HG02571 (cell line): ENCODE measurements around the gene PLEKHA6.

Source experiments
- ATAC-seq: cut with Tn5 transposase; IDR thresholded peaks from one replicate; pipeline ENCODE4 v1.9.1; 2021; ENCODE audit warnings: mild to moderate bottlenecking, moderate library complexity; ENCODE audit not compliant: unreplicated experiment

PLEKHA6 gene

DNA sequence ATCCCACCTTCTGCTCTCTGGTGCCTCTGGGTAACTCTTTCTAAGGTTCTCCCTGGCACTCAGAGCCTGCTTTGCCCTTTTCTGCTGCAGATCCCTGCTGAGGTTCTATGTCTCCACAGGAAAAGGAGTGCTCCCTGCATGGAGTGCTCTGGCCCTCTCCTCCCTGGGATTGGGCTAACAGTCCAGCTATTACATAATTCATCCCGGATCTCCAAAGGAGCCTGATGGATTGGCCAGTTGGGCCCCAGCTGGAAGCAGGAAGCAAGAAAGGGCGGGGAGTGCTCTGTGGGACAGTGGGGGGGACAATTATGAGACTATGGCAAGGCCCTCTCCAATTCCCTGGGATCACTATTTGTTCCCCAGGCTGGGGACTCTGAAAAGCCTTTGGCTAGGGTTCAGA is 94.1 kb downstream of the PLEKHA6 start:
- ATAC-seq = no peak

DNA sequence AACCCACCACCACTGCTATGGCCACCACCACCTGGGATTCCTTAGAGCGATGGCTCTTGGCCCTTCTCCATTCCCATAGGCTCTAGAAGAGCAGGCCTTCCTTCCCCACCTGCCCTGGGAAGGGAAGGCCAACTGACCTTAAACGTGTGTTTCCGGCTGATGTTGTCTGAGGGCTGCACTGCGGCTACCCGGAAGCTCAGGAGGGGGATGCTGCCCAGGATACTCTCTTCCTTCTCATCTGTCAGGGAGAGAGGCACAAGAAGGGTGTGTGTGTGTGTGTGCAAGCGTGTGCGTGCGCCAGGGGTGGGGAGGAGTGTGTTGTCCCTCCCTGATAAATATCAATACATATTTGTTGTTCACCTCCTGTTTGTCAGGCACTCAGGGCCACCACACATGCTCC is 94.9 kb downstream of the PLEKHA6 start:
- no peak for ATAC-seq

DNA sequence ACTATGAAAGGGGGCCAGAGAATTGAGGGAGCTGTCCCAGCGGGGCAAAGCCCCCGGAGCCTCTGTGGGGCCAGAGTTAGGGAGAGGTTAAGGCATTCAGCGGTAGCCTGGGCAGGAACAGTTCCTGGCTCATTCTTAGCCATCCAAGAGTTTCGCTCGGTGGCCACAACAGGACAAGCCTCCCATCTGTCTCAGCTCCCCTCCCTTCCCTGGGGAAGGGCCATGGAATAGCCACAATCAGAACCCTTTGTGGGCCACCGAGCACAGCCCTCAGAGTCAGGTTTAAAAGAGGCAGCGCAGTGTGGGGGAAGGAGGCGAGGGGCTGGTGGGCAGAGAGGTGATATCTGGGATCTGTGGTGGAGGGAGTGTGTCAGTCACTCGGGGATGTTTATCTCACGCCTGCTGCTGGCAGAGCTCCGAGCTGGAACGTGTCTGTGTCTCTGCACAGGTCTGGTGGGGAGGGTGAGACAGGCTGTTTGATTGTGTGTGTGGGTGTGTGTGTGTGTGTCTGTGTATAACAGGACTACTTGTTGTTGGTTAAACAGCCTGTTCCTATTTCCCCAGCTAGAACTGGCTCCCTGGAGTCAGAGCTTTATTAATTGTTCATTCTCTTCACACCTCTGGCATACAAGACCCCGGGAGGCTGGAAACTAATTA is 96.3 kb downstream of the PLEKHA6 start:
- ATAC-seq = no peak

DNA sequence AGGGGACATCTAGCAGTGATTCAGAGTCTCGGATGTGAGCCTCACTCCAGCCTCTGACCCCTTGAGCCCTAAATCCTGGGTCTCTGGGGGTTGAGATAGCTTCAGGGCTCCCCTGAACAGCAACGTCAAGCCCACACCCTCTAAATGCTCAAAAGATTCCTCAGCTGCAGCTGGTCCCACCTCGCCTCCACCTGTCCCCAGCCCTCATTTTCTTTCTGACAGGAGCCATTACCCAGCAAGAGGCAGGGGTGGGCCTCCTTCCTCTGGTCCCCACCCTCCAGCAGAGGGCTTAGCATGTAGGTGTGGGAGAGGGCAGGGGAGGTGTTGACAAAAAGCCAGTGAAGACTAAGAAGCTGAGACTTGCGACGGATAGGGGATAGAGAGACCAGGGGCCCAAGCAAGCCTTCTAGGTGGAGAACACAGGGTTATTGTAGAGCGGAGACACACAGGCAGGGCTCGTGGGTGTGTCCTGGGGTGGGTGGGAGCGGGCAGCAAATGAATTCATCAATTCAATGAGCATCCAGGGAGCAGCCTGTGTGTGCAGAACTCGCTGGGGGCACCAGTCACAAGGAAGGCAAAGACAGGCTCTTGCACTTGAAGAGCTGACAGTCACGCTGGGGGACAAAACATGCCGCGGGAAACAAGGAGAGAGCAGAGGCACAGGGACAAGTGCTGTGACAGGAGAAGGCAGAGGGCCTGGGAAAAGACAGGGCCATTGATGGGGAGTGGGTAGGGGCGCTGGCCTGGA is 97.0 kb downstream of the PLEKHA6 start:
- no peak for ATAC-seq

DNA sequence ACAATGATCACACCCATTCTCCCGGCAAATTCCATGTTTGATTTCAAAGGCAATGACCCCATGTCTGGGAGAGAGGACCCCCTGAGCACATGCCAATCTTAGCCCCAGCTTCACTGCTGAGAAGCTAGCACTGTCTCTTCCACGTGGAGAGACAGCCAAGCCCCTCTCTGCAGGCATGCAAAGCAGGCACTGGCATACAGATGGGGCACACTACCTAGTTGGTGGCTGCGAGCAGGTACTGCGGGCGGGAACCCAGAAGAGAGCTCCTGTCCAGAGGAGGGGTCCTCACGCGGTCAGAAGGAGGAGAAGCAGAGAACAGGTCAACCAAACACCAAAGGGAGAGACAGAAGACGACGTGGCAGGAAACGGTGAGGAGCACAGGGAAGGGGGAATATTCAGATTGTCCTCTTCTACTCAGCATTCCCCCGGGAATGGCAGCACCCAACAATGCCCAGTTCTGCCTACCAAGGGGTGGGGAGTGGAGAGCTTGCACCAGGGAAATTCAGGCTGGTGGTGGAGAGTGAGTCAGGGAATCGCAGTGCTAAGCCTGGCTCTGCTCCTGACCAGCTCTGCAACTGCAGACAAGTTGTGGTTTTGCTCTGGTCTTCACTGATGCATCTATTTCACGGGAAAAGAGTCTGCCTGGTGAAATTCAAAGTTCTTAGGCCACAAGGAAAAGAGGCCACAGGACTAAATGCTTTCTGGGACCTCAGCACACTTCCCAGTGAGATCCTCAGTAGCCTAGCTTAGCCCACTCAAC is 97.8 kb downstream of the PLEKHA6 start:
- ATAC-seq = no peak

DNA sequence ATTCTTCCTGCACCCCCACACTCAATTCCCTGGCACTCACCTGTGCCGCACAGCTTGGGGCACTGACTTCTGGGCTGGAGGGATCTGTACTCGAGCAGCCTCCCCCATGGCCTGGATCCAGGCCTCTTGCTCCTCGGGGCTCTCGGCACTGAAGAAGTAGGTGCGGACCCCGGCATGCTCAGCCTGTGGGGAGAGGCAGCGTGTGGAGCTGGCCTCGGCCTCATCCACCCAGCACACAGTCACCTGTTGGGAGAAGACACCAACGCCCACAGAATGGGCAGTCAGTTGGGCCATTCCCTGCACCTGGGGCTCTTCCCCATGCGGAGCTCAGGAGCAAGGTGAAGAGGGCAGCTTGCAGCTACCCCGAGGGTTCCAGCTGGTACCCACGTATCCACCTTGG is 98.5 kb downstream of the PLEKHA6 start:
- no peak for ATAC-seq

DNA sequence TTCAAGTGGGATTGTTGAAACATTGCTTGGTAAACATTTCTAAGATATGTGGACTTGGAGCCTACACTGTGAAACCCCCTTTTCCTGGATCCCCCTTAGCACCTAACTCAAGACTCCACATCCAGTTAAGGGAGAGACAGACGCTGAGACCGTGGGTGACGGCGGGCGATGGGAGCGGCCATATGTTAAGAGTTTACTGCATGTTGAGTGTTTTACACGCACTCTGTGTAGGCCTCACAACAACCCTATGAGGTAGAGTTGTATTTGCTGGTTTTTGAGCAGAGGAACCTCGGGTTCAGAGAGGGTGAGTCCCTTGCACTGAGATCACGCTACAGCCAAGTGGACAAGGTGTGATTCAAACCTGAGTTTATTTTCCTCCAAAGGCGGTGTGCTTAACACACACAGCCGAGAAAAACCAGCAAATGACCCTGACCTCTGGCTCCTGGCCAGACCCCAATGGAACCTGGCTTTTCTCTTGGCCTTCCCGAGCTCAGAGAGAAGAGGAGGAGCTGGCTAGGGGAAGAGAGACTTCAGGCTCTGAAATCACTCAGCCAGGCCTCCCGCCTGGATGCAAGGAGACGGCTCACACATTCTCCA is 99.0 kb downstream of the PLEKHA6 start:
- ATAC-seq = no peak

DNA sequence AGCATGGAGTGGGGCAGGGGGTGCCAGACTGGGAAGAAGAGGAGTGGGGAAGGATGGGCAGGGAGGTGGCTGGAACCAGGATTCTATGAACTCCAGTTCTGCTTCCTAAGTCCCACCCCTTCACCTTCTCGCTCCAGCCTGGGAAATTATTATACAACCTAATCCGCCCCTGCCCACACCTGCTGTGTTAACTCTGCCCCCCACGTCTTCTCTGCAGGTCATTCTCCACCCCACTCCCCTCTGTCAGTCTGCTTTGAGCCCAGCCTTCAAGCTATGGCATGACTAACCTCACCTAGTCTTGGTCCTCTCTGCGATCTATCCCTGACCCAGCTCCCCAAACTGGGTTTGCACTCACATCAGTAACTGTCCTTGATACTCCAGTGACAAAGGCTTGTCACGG is 99.9 kb downstream of the PLEKHA6 start:
- no peak for ATAC-seq

DNA sequence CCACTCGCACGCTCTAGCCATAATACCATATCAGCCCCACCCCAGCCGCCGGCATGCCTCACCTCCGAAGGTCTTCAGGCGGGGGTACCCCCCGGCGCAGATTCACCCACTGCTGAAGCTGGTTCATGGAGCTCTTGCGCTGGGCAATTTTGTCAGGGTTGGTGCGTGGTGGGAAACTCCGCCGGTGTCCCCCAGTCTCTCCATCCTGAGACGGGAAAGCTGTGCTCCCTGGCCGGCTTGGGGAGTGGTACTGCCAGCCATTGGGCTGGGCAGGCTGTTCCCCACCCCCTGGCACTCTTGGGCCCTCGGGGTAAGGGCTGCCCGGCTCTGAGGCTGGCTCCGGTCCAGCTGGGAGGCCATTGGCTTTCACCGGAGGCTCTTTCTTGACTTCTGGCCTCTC is 100.5 kb downstream of the PLEKHA6 start:
- no peak for ATAC-seq

DNA sequence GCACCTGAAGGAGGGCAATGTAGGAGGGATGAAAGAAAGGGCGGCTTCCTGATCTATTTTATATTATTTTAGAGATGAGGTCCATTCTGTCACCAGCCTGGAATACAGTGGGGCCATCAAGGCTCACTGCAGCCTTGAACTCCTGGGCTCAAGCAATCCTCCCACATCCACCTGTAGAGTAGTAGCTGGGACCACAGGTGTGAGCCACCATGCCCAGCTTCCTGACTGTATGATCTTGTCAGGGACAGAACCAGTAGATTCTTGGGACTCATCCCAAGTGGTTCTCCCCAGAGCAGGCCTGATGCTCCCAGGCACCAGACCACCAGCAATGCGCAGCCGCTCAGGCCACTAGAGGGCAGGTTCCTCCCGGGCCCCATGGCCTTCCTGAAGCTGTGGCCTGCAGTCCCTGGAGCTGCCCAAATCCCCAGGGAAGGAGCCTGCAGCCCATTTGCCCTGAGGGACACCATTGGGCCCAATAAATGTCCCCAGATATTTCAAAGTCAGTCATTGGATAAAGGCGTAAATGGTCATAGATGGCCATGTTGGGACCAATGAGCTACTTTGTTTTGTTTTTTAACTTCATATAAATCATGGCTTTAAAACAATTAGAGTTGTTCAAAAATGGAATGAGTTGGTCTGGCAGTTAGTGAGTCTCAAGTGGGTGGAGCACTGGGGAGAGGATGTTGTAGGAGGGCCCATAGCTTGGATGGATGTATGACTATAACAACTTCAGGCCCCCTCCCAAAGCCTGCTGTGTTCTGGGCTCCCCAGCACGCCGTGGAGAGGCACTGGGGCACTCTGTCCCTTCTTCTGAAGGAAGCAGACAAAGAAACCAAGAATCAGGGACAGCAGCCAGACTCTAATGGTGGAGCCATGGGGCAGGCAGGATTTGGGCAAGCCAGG is 101.3 kb downstream of the PLEKHA6 start:
- no peak for ATAC-seq

DNA sequence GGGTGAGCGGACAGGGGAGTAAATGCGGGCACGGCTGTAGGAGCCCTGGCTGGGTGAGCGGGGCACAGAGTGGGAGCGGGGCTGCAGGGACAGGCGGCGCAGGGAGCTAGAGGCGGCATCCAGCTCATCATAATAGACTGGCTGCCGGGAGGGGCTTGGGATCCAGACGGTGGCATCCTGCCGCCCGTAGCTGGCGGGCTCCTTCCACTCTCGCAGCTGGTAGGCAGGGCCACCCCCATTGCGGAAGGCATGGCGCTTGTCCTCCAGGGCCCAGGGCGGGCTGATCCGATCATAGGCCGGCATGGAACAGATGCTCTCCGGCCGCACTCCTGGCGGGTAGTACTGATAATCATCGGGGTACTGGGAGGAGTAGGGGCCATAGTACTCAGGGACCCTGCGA is 102.3 kb downstream of the PLEKHA6 start:
- ATAC-seq = no peak

DNA sequence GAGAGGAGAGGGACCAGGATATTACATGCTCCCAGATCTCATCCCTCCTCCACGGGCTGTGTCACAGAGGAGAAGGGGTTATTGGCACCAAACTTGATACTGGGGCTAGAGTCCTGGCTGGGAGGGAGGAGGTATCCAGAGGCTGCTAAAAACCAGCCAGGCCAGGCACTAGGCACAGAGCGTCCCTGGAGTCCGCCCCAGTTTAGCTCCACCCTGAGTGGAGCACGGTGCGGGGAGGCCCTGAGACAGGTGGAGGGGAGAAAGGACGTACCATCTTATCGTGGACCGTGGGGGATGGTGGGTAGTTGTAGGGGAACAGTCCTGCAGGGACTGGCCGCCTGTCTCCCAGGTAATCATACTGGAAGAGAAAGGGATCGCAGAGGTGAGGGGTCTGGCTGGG is 103.2 kb downstream of the PLEKHA6 start:
- no peak for ATAC-seq

DNA sequence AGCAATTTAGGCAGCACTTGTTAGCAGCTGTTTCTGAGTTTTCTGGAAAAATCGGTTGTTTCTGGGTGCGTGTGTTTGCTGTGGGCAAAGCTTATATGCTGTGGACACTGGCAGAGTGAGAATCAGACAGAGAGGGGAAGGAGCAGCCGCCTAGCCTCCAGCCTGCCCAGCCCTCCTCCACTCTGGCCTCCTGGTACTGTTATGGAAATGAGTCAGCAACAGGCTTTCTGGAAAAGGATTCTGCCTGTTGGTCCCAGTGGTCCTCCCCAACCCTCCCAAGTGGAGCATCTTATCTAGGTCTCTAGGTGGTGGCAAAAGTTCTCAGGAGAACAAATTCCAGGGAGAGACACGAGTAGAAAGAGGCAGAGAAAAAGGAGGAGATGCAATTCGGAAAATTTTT is 103.8 kb downstream of the PLEKHA6 start:
- ATAC-seq = no peak

DNA sequence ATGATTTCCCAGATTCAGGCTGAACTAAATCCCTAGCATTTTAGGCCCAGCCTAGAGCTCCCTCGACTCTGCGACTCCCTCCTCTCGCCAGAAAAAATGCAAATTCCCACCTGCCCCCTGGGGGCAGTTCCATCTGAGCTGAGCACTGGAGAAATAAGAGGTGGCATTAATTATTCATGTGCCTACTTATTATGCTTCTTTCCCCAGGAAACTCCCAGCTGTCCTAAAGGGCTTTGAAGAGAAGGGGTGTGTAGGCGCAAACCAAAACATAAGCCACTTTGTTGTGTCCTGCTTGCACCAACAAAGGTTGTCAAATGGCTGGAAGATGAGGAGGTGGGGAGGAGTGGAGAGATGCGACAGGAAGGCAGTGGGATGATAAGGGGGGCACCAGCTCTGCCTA is 104.5 kb downstream of the PLEKHA6 start:
- ATAC-seq = no peak

DNA sequence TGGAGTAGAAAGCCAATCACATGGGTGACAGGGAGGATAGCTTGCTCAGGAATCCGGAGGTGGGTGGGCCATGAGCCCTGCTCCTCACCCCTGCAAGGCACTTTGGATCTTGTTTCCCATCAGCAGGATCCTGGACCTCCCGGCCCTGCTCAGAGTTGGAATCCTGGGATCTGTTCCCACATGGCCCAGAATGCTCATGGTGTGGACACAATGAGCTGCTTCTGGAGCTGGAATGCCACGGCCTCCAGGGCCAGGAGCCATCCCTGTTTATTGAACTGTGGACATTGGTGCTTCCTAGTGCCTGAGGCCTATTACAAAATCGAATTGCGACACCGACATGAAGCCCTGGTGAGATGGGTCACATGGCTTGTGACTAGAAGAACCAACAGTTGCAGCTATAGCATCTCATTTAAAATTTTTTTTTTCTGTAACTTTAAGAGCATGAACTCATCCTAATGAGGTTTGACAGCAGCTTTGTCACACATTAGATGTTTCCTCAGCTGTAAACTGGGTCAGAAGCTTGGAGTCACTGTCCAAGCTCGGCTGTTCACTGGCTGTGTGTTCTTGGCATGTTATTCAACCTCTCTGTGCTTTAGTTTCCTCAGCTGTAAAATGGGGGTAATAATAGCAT is 105.6 kb downstream of the PLEKHA6 start:
- ATAC-seq = no peak

DNA sequence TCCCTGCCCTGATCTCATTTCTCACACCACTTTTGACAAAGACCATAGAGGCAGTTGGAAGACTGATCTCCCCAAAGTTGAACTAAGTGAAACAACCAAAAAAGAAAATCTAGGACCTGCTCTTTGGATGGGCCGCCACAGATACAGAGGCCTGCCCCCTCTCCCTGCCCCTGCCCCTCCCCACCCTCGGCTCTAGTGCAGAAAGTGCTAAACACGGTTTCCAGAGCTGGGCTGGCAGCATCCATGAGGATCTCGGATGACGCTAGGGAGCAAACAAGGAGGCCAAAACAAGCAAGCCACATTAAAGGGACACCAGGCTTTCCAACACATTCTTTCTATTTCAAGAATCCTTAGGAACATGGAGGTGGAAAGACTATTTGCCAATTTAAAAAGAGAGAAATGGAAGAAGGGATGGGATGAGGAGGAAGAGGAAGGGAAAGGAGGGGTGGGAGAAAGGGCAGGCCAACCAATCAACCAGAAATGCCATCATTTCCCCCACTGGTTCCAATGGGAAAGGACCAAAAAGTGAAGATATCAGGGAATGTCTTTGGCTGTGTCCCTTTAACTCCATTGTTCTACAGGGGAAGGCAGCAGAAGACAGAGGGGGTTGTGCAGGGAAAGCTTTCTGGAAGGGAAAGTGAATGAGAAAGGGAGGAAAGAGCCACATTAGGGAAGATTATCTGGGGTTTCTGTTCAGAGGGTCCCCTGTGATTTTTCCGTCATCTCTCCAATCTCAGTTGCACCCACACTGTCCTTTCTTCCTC is 107.6 kb downstream of the PLEKHA6 start:
- ATAC-seq = no peak

DNA sequence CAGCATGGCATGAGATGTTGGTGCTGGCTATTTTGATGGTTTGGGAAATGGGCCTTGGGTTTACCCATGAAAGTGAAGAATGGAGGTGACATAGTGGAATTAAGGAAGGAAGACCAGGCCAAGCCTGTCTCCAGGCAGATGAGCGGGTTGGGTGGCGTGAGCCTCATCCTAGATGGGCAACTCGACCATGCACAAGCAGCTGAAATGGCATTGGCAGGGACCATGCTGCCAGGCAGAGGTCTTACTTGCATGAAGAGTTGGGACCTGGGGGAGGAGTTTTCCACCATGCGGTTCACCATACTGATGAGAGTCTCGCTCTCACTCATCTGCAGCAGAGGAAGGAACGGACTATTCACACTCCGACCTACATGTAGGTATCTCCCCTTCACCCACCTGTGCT is 108.4 kb downstream of the PLEKHA6 start:
- ATAC-seq = no peak

DNA sequence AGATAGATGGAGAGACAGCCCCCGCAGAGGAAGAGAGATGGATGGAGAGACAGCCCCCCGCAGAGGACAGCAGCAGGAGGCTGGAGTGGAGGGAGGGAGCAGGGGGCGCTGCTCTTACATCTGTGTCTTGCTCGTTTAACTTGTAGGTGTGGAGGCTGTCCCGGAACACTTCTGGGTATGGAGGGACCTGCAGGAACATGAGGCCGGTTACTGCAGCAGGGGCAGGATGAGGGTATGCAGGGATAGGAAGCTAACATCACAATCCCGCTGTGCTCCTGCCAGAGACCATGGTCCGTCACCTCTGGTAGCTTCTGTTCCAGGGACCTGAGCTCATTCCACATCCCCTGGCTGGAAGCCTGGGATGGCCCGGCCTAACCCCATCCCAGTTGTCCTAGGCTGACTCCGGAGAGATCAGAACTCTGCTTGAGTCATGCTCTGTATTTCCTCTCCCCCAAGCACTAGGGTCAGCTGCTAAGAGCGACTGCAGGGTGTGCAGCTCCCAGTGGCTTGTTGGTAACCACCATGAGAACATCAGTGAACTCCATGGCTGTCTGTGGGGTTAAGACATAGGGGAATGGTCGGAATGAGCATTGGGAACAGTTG is 109.2 kb downstream of the PLEKHA6 start:
- no peak for ATAC-seq
